Measurements from ENCODE around the gene H2BK1. TPM values are rescaled to one million over a fixed set of nuclear protein-coding genes. Genes with fewer than 3 reads are reported as not detected.

The H2BK1 gene
- total RNA-seq, 2 donors from 2014 or later, result 3.0 TPM; not detected in 1

- WGBS, result 85% methylated on average over 9 of the region's 9 CpGs
- no peak overlapping the region for H3K4me3 ChIP-seq
- H3K27me3 ChIP-seq (replicated peaks; ENCODE audit: insufficient read depth), result no peaks in the 10 kb centered on the region
- H3K27ac ChIP-seq, result no peak overlapping the region
- H3K4me1 ChIP-seq (replicated peaks), result no peaks in the 10 kb centered on the region
- peaks cover 2 to 10% of the 10 kb centered on the region in 2 donors for H3K36me3 ChIP-seq
- intact Hi-C loops (cut with DNase I), result no loop called here
- TF ChIP-seq CTCF (IDR thresholded peaks at IDR 0.05) (no peak), POLR2A (IDR thresholded peaks at IDR 0.05) (no peak), POLR2AphosphoS5 (IDR thresholded peaks at IDR 0.05) (no peak)
- DNase-seq (ENCODE audit: low spot score), result no peak
- H3K9me3 ChIP-seq, result no peaks in the 10 kb centered on the region
Measured at GRCh38 chr7:151218170-151218569, 7.9 kb upstream of the H2BK1 start.

GRCh38 chr7:151215396-151215795 is 5.1 kb upstream of the H2BK1 start:
- intact Hi-C loops (cut with DNase I), result no loop called here
- DNase-seq (ENCODE audit: low spot score), result no peak
- H3K4me1 ChIP-seq (replicated peaks), result no peaks in the 10 kb centered on the region
- TF ChIP-seq CTCF (IDR thresholded peaks at IDR 0.05) (no peak), POLR2A (IDR thresholded peaks at IDR 0.05) (no peak), POLR2AphosphoS5 (IDR thresholded peaks at IDR 0.05) (no peak)
- no peaks in the 10 kb centered on the region for H3K9me3 ChIP-seq
- H3K27me3 ChIP-seq (replicated peaks; ENCODE audit: insufficient read depth), result no peaks in the 10 kb centered on the region
- no peak overlapping the region for H3K4me3 ChIP-seq
- H3K36me3 ChIP-seq, result peaks cover 0 to 6% of the 10 kb centered on the region in 2 donors
- no peak overlapping the region for H3K27ac ChIP-seq
- WGBS, result 93% methylated on average over 5 of the region's 5 CpGs

- WGBS, result 90% methylated on average over 3 of the region's 3 CpGs
- no peak for DNase-seq (ENCODE audit: low spot score)
- Histone ChIP-seq H3K27ac (no peak overlapping the region), H3K9me3 (no peaks in the 10 kb centered on the region), H3K4me1 (replicated peaks) (no peaks in the 10 kb centered on the region), H3K4me3 (no peak overlapping the region), H3K36me3 (peaks cover 0 to 6% of the 10 kb centered on the region in 2 donors), H3K27me3 (replicated peaks; ENCODE audit: insufficient read depth) (no peaks in the 10 kb centered on the region)
- intact Hi-C loops (cut with DNase I), result no loop called here
- TF ChIP-seq POLR2A (IDR thresholded peaks at IDR 0.05), result no peak
Measured at GRCh38 chr7:151213826-151214225, 3.5 kb upstream of the H2BK1 start.

GRCh38 chr7:151212626-151213025 is 2.3 kb upstream of the H2BK1 start:
- Histone ChIP-seq H3K27me3 (replicated peaks; ENCODE audit: insufficient read depth) (no peaks in the 10 kb centered on the region), H3K9me3 (no peaks in the 10 kb centered on the region), H3K4me1 (replicated peaks) (no peaks in the 10 kb centered on the region), H3K4me3 (no peak overlapping the region), H3K36me3 (peaks cover 0 to 6% of the 10 kb centered on the region in 2 donors), H3K27ac (no peak overlapping the region)
- DNase-seq (ENCODE audit: low spot score), result no peak
- TF ChIP-seq POLR2A (IDR thresholded peaks at IDR 0.05), result no peak
- no peak for TF ChIP-seq POLR2AphosphoS5 (IDR thresholded peaks at IDR 0.05)
- TF ChIP-seq CTCF (IDR thresholded peaks at IDR 0.05), result no peak
- intact Hi-C loops (cut with DNase I), result no loop called here
- 81% methylated on average over 5 of the region's 5 CpGs for WGBS

GRCh38 chr7:151211155-151211772 is 976 bp upstream of the H2BK1 start:
- TF ChIP-seq POLR2A (IDR thresholded peaks at IDR 0.05), result no peak
- no peak for TF ChIP-seq CTCF (IDR thresholded peaks at IDR 0.05)
- TF ChIP-seq POLR2AphosphoS5 (IDR thresholded peaks at IDR 0.05), result no peak
- Histone ChIP-seq H3K4me1 (replicated peaks) (no peaks in the 10 kb centered on the region), H3K4me3 (no peak overlapping the region), H3K27ac (no peak overlapping the region), H3K27me3 (replicated peaks; ENCODE audit: insufficient read depth) (no peaks in the 10 kb centered on the region), H3K36me3 (peaks cover 0 to 6% of the 10 kb centered on the region in 2 donors), H3K9me3 (no peaks in the 10 kb centered on the region)
- intact Hi-C loops (cut with DNase I), result no loop called here
- 81% methylated on average over 3 of the region's 3 CpGs for WGBS
- DNase-seq (ENCODE audit: low spot score), result no peak
